ENCODE results near the gene GTF3C1. TPM values are rescaled to one million over a fixed set of nuclear protein-coding genes. Genes with fewer than 3 reads are reported as not detected.

Gene GTF3C1
- polyA plus RNA-seq, 1 donor = 41.4 TPM

DNA sequence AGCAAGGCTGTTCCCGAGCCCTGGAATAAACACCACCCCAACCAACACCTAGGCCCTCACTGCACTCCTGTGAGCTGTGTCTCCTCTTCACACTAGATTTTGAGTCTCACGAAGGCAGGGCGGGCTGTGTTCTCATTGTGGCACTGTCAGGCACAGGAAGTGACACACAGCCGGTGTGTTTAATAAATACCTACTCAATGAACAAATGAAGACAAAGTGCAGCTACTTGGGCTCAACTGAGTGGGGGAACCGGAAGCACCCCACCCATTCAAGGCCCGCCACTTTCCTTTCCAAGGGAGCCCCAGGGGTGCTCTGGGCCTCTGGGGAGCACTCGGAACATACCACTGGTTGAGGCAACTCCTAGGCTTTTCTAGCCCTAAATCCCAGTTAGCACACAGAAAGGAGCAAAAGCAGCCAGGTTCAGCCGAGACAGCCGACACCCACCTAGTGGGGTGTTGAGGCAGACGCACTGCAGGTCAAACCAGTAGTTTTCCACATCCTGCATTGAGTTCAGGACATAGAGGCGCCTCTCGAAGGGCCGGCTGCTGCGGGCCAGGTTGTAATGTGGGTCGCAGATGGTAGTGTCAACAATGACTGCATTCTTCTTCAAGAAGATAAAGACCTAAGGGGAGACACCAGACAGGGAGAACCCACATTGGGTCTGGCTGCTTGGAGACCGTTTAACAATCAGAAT lies 57.7 kb downstream of the GTF3C1 start:
- Histone ChIP-seq H3K36me3 (ENCODE audit: control insufficient read depth, insufficient read depth, low read length) (peaks cover 87% of the 10 kb centered on the region), H3K27ac (ENCODE audit: low read length) (no peak overlapping the region)
- DNase-seq = no peak

DNA sequence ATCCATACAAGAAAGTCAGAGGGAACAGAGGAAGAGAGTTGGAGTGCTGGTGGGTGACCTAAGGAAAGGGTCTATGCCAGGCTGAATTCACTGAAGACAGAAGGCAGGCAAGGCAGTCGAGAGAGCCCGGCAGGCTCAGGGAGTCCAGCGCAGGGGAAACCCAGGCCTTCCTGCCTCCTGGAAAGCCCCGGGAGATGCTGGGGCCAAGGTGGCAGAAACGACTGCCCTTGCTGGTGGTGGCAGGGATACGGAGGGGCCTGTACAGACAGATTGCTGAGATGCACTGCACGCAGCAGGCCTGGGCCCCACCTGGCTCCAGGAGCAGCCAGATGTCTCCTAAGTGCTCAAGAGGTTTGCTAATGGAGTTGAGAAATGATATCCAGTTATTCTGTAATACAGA lies 59.8 kb downstream of the GTF3C1 start:
- Histone ChIP-seq H3K27ac (ENCODE audit: low read length) (no peak overlapping the region), H3K4me1 (ENCODE audit: control insufficient read depth, insufficient read depth, low read length) (no peaks in the 10 kb centered on the region), H3K4me3 (ENCODE audit: low read length) (no peak overlapping the region), H3K9me3 (ENCODE audit: control insufficient read depth, low read depth, low read length) (no peaks in the 10 kb centered on the region), H3K27me3 (ENCODE audit: control insufficient read depth, insufficient read depth, low read length) (no peaks in the 10 kb centered on the region), H3K36me3 (ENCODE audit: control insufficient read depth, insufficient read depth, low read length) (peaks cover 89% of the 10 kb centered on the region)
- WGBS (ENCODE audit: insufficient coverage, low lambda C conversion rate) = no CpG with 5 or more reads among the region's 7 CpGs
- no peak for DNase-seq

More for the DNA sequence above, 57.7 kb downstream of the GTF3C1 start:
- Histone ChIP-seq H3K9me3 (ENCODE audit: control insufficient read depth, low read depth, low read length) (no peaks in the 10 kb centered on the region), H3K4me3 (ENCODE audit: low read length) (no peak overlapping the region), H3K4me1 (ENCODE audit: control insufficient read depth, insufficient read depth, low read length) (no peaks in the 10 kb centered on the region), H3K27me3 (ENCODE audit: control insufficient read depth, insufficient read depth, low read length) (no peaks in the 10 kb centered on the region)
- WGBS (ENCODE audit: insufficient coverage, low lambda C conversion rate) = no CpG with 5 or more reads among the region's 16 CpGs

DNA sequence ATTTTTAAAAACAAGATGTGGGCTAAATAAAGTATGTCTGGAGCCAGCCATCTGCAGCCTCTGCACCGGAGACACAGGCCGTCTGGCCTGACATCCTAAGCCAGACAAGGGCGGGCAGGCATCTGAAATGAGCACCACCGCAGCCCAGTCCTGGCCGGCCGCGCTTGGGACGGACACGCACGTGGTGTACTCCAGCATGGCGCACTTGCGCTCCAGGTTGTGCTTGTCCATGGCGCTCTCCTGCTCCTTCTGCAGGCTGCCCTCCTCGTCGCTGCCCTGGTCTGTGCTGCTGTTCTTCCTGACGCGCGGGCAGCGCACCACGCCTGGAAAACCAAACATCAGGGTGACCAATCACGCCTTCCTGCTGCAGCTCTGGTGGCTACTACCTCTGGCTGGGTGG lies 60.3 kb downstream of the GTF3C1 start:
- H3K4me1 ChIP-seq (ENCODE audit: control insufficient read depth, insufficient read depth, low read length) = no peaks in the 10 kb centered on the region
- no CpG with 5 or more reads among the region's 21 CpGs for WGBS (ENCODE audit: insufficient coverage, low lambda C conversion rate)
- no peak overlapping the region for H3K27ac ChIP-seq (ENCODE audit: low read length)
- no peak overlapping the region for H3K4me3 ChIP-seq (ENCODE audit: low read length)
- H3K36me3 ChIP-seq (ENCODE audit: control insufficient read depth, insufficient read depth, low read length) = peaks cover 89% of the 10 kb centered on the region
- H3K27me3 ChIP-seq (ENCODE audit: control insufficient read depth, insufficient read depth, low read length) = no peaks in the 10 kb centered on the region
- DNase-seq = no peak
- H3K9me3 ChIP-seq (ENCODE audit: control insufficient read depth, low read depth, low read length) = no peaks in the 10 kb centered on the region

DNA sequence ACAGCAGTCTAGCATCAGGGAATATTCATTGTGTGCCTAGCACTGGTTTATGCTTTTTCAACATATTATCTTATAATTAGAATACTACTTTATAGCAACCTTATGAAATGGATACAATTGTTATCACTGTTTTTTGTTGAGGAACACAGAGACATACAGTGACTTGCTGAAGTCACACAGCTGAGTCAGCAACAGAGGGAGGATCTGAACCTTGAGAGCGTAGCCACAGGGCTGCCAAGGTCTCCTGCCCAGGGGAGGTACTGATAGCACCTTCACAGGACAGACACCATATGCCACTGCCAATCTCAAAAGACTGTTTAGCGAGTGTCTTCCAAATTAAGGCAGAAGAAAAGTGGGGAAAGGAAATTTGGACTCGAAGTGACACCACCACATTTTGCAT lies 63.0 kb downstream of the GTF3C1 start:
- Histone ChIP-seq H3K27ac (ENCODE audit: low read length) (no peak overlapping the region), H3K36me3 (ENCODE audit: control insufficient read depth, insufficient read depth, low read length) (peaks cover 96% of the 10 kb centered on the region), H3K27me3 (ENCODE audit: control insufficient read depth, insufficient read depth, low read length) (no peaks in the 10 kb centered on the region), H3K4me1 (ENCODE audit: control insufficient read depth, insufficient read depth, low read length) (peaks cover 13% of the 10 kb centered on the region), H3K9me3 (ENCODE audit: control insufficient read depth, low read depth, low read length) (no peaks in the 10 kb centered on the region), H3K4me3 (ENCODE audit: low read length) (no peak overlapping the region)
- DNase-seq = no peak
- no CpG with 5 or more reads among the region's 3 CpGs for WGBS (ENCODE audit: insufficient coverage, low lambda C conversion rate)

DNA sequence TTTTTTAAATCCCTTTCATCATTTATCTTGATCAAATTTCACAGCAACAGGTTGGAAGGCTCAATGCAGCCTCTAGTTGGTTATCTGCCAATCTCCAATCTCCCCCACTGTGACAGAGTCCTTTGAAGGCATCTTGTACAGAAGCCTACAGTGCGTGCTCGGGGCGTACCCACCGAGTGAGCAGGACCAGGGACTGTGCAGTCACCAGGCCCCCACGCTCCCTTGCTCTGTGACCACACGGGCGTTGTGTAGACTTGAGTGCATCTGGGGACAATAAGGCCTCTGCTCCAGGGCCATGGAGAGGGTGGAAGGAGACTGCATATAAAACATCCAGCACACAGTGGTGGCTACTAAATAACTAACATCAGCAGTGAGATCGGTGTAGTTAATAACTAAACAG lies 63.4 kb downstream of the GTF3C1 start:
- H3K9me3 ChIP-seq (ENCODE audit: control insufficient read depth, low read depth, low read length) = no peaks in the 10 kb centered on the region
- H3K27ac ChIP-seq (ENCODE audit: low read length) = no peak overlapping the region
- peaks cover 96% of the 10 kb centered on the region for H3K36me3 ChIP-seq (ENCODE audit: control insufficient read depth, insufficient read depth, low read length)
- no peak for DNase-seq
- H3K27me3 ChIP-seq (ENCODE audit: control insufficient read depth, insufficient read depth, low read length) = no peaks in the 10 kb centered on the region
- WGBS (ENCODE audit: insufficient coverage, low lambda C conversion rate) = 100% methylated on average over 1 of the region's 8 CpGs
- peaks cover 17% of the 10 kb centered on the region for H3K4me1 ChIP-seq (ENCODE audit: control insufficient read depth, insufficient read depth, low read length)
- no peak overlapping the region for H3K4me3 ChIP-seq (ENCODE audit: low read length)

DNA sequence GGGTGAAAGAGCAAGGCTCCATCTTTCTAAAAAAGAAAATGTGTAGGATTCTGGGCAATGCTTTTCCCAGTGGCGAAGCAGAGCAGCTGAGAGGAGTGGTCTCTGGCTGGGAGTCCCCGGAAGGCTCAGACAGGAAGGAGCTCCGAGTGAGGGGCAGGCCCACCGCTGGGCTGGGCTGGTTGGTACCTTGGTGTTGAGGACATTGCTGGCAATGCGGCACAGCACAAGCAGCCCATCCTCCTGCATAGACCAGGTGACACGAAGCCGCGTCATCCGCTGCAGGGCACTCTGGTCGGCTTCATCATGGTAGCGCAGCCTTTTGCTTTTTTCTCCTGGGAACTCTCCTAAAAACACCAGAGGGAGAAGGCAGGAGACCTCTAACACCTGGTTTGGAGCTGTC lies 63.9 kb downstream of the GTF3C1 start:
- DNase-seq = no peak
- no peaks in the 10 kb centered on the region for H3K27me3 ChIP-seq (ENCODE audit: control insufficient read depth, insufficient read depth, low read length)
- H3K9me3 ChIP-seq (ENCODE audit: control insufficient read depth, low read depth, low read length) = no peaks in the 10 kb centered on the region
- peaks cover 17% of the 10 kb centered on the region for H3K4me1 ChIP-seq (ENCODE audit: control insufficient read depth, insufficient read depth, low read length)
- peaks cover 98% of the 10 kb centered on the region for H3K36me3 ChIP-seq (ENCODE audit: control insufficient read depth, insufficient read depth, low read length)
- no CpG with 5 or more reads among the region's 11 CpGs for WGBS (ENCODE audit: insufficient coverage, low lambda C conversion rate)
- no peak overlapping the region for H3K4me3 ChIP-seq (ENCODE audit: low read length)
- no peak overlapping the region for H3K27ac ChIP-seq (ENCODE audit: low read length)

DNA sequence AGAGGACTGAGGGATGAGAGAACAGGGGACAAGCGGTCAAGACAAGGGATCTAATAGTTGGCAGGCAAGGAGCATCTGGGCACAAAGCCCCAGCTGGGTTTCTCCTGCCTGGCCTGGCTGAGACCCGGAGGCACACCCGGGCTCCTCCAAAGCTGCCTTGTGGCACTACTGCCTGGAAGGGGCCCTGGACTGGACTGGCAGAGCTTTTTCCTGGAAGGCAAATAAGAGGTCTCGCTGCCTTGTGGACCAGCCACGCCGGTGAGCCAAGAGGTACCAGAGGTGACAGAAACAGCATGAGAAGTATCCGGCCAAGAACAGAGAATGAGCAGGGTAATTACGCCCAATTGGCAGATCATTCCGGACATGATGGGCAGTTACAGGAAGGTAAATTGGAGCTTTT lies 64.6 kb downstream of the GTF3C1 start:
- Histone ChIP-seq H3K9me3 (ENCODE audit: control insufficient read depth, low read depth, low read length) (no peaks in the 10 kb centered on the region), H3K4me3 (ENCODE audit: low read length) (no peak overlapping the region), H3K27me3 (ENCODE audit: control insufficient read depth, insufficient read depth, low read length) (no peaks in the 10 kb centered on the region), H3K36me3 (ENCODE audit: control insufficient read depth, insufficient read depth, low read length) (peaks cover 98% of the 10 kb centered on the region), H3K27ac (ENCODE audit: low read length) (no peak overlapping the region), H3K4me1 (ENCODE audit: control insufficient read depth, insufficient read depth, low read length) (peaks cover 17% of the 10 kb centered on the region)
- WGBS (ENCODE audit: insufficient coverage, low lambda C conversion rate) = 100% methylated on average over 3 of the region's 9 CpGs
- DNase-seq = no peak

DNA sequence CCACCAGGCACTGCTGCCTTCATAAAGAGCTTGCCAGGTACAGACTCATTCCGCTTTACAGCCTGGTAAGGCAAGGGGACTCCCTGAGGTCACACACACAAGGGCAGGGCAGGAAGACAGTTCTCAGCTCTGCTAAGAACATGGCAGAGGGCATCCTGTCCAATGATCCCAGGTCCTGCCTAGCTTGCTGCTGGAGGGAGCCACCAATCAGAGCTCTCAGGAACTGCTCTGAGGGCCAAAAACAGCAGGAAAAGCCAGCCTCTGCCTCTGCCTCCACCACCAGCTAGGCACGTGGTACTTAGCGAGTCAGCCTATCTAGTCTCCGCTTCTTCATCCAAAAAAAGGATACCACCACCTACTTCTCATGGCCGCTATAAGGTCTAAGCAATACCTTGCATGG lies 66.1 kb downstream of the GTF3C1 start:
- Histone ChIP-seq H3K4me1 (ENCODE audit: control insufficient read depth, insufficient read depth, low read length) (peaks cover 17% of the 10 kb centered on the region), H3K4me3 (ENCODE audit: low read length) (no peak overlapping the region), H3K27me3 (ENCODE audit: control insufficient read depth, insufficient read depth, low read length) (no peaks in the 10 kb centered on the region), H3K36me3 (ENCODE audit: control insufficient read depth, insufficient read depth, low read length) (peaks cover 85% of the 10 kb centered on the region), H3K9me3 (ENCODE audit: control insufficient read depth, low read depth, low read length) (no peaks in the 10 kb centered on the region), H3K27ac (ENCODE audit: low read length) (peak overlapping the region; percentile 25)
- DNase-seq = no peak
- WGBS (ENCODE audit: insufficient coverage, low lambda C conversion rate) = no CpG with 5 or more reads among the region's 5 CpGs

DNA sequence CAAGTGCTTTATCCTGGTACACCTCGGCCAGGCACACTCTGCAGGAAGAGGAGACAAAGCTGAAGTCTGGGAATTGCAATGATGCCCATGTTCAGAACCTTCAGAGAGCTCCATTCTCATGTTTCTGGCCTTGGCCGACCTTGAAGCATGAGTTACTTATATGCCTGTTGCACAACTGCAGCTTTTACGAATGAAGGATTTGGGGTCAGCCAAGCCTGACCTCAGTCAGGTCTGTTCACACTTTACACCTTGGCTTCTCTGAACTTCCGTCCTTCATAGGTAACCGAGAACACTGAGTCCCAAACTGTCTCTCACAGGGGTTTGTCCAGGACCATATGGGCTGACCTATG lies 66.7 kb downstream of the GTF3C1 start:
- H3K36me3 ChIP-seq (ENCODE audit: control insufficient read depth, insufficient read depth, low read length) = peaks cover 85% of the 10 kb centered on the region

DNA sequence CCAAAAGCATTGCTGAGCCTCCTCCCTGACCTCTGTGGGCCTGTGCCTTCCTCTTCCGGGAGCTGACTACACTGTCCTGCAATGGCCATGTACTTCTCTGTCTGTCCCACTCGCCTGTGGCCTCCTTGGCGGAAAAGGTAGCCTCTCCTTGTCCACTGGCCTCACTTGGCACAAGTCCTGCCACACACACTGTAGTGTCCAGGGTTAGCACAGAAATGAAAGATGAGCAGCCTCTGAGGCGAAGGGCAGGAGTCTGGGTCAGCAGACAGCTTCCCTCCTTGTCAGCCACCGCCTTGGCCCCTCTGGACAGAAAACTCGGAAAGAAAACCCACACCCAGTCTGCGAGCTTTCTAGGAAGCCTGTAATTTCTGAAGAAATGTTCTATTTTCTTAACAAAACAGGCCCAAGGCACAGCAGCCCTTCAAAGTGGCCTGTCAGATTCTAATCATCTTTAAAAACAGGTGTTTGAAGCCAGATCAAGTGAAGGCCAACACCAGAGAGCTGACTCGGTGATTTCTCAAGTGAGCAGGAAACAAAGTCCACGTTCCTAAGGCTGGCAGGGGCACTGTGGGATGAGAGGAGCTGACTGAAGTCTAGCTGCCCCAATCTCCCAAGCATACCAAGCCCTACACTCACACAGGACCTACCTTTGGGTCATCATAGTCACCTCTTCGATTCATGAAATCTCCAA lies 67.2 kb downstream of the GTF3C1 start:
- no CpG with 5 or more reads among the region's 10 CpGs for WGBS (ENCODE audit: insufficient coverage, low lambda C conversion rate)
- no peaks in the 10 kb centered on the region for H3K27me3 ChIP-seq (ENCODE audit: control insufficient read depth, insufficient read depth, low read length)
- H3K36me3 ChIP-seq (ENCODE audit: control insufficient read depth, insufficient read depth, low read length) = peaks cover 84% of the 10 kb centered on the region
- DNase-seq = peak; percentile 58
- peak overlapping the region; percentile 25 for H3K27ac ChIP-seq (ENCODE audit: low read length)
- peaks cover 17% of the 10 kb centered on the region for H3K4me1 ChIP-seq (ENCODE audit: control insufficient read depth, insufficient read depth, low read length)
- no peaks in the 10 kb centered on the region for H3K9me3 ChIP-seq (ENCODE audit: control insufficient read depth, low read depth, low read length)
- H3K4me3 ChIP-seq (ENCODE audit: low read length) = no peak overlapping the region

More for the DNA sequence above, 66.7 kb downstream of the GTF3C1 start:
- H3K27me3 ChIP-seq (ENCODE audit: control insufficient read depth, insufficient read depth, low read length) = no peaks in the 10 kb centered on the region
- no peak overlapping the region for H3K4me3 ChIP-seq (ENCODE audit: low read length)
- no peaks in the 10 kb centered on the region for H3K9me3 ChIP-seq (ENCODE audit: control insufficient read depth, low read depth, low read length)
- no CpG with 5 or more reads among the region's 5 CpGs for WGBS (ENCODE audit: insufficient coverage, low lambda C conversion rate)
- H3K27ac ChIP-seq (ENCODE audit: low read length) = peak overlapping the region; percentile 25
- peaks cover 17% of the 10 kb centered on the region for H3K4me1 ChIP-seq (ENCODE audit: control insufficient read depth, insufficient read depth, low read length)
- no peak for DNase-seq
